Measurements from ENCODE around the gene WNT2B.
"Not testable (repeated sequence)": the region's sequence is repeated elsewhere in the genome, so short reads cannot be mapped to it uniquely, and the experiment has no call there.

WNT2B gene

DNA sequence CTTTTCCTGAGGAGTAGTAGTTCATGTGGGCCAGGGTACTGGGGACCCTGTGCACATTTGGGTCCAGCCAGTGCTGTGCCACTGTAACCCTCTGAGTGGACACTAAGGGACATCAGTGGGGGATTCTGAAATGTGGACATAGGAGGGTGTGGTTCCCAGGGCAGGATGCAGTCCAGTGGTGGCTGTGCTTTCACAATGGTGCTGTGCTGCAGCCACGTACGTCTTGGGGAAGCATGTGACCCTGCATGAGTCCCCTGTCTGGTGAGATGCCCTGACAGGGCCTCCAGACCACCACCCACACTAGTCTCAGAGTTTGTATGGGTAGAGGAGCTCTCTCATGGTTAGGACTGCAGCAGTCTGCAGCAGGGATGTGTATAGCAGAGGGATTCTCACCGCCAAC, 37.8 kb upstream of the WNT2B start:
- Histone ChIP-seq H3K4me2 (ENCODE audit: insufficient read depth, low read length) (no peak overlapping the region), H4K20me1 (ENCODE audit: insufficient read depth, low read length) (no peaks in the 10 kb centered on the region), H3K4me1 (ENCODE audit: insufficient read depth, low read length) (peaks cover 8% of the 10 kb centered on the region), H3K9ac (ENCODE audit: low read depth, low read length) (no peak overlapping the region), H3K4me3 (ENCODE audit: low read depth in 1 of 2, low read length in 2 of 2) (no peak overlapping the region), H3K27ac (ENCODE audit: low read length) (no peak overlapping the region), H3K9me3 (ENCODE audit: insufficient read depth, low read length, severe bottlenecking) (no peaks in the 10 kb centered on the region), H3K36me3 (ENCODE audit: insufficient read depth, low read length) (no peaks in the 10 kb centered on the region), H3K79me2 (ENCODE audit: insufficient read depth, low read length) (no peaks in the 10 kb centered on the region), H3K27me3 (ENCODE audit: insufficient read depth, low read length, poor library complexity) (no peaks in the 10 kb centered on the region), H2AFZ (ENCODE audit: low read depth, low read length) (no peak overlapping the region)
- ATAC-seq (ENCODE audit: insufficient read depth, low read depth): no peak
- TF ChIP-seq, protein P1, sequence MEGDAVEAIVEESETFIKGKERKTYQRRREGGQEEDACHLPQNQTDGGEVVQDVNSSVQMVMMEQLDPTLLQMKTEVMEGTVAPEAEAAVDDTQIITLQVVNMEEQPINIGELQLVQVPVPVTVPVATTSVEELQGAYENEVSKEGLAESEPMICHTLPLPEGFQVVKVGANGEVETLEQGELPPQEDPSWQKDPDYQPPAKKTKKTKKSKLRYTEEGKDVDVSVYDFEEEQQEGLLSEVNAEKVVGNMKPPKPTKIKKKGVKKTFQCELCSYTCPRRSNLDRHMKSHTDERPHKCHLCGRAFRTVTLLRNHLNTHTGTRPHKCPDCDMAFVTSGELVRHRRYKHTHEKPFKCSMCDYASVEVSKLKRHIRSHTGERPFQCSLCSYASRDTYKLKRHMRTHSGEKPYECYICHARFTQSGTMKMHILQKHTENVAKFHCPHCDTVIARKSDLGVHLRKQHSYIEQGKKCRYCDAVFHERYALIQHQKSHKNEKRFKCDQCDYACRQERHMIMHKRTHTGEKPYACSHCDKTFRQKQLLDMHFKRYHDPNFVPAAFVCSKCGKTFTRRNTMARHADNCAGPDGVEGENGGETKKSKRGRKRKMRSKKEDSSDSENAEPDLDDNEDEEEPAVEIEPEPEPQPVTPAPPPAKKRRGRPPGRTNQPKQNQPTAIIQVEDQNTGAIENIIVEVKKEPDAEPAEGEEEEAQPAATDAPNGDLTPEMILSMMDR (IDR thresholded peaks at IDR 0.05; ENCODE audit: borderline replicate concordance, extremely low read depth, low read length, poor library complexity, severe bottlenecking): no peak
- no peak for TF ChIP-seq EZH2 (IDR thresholded peaks at IDR 0.05; ENCODE audit: borderline replicate concordance, low read depth, low read length, severe bottlenecking)
- no peak for DNase-seq

DNA sequence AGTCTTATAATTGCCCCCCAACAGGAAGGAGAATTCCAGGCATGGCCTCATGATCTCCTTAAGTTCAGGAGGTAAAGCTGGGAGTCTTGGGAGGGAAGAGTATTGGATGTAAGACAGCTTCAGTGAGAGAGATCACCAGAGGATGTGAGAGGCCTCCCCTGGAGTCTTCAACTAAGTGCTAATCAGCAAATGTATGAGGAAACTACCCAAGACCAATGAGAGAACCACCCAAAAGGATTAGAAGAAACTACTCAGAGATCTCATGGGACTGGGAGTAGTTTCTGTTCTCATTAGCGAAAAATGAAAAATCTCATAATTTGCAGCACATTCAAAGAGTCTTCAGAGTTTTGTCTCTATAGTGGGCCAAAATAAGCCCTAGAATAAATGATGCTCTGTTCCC, 36.6 kb upstream of the WNT2B start:
- ATAC-seq (ENCODE audit: insufficient read depth, low read depth): no peak

DNA sequence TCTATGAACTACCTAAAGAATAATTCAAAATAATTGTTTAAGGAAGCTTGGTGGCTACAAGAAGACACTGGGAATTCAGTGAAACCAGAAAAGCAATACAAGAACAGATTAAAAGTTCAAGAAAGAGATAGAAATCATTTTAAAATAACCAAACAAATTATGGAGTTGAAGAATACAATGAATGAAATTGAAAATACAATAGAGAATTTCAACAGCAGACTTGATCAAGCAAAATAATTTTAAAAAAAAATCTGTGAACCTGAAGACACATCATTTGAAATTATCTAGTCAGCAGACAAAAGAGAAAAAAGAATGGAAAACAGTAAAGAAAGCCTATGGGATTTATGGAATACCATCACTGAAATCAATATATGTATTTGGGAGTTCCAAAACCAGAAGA, 31.2 kb upstream of the WNT2B start:
- H3K36me3 ChIP-seq (ENCODE audit: insufficient read depth, low read length): no peaks in the 10 kb centered on the region
- no peaks in the 10 kb centered on the region for H3K27me3 ChIP-seq (ENCODE audit: insufficient read depth, low read length, poor library complexity)
- no peak overlapping the region for H2AFZ ChIP-seq (ENCODE audit: low read depth, low read length)
- H3K27ac ChIP-seq (ENCODE audit: low read length): no peak overlapping the region
- H3K79me2 ChIP-seq (ENCODE audit: insufficient read depth, low read length): no peaks in the 10 kb centered on the region
- H3K9me3 ChIP-seq (ENCODE audit: insufficient read depth, low read length, severe bottlenecking): peaks cover 14% of the 10 kb centered on the region
- no peak for DNase-seq
- ATAC-seq (ENCODE audit: insufficient read depth, low read depth): no peak
- no peak overlapping the region for H3K4me3 ChIP-seq (ENCODE audit: low read depth in 1 of 2, low read length in 2 of 2)
- no peak overlapping the region for H3K4me2 ChIP-seq (ENCODE audit: insufficient read depth, low read length)
- H3K4me1 ChIP-seq (ENCODE audit: insufficient read depth, low read length): no peaks in the 10 kb centered on the region
- H4K20me1 ChIP-seq (ENCODE audit: insufficient read depth, low read length): no peaks in the 10 kb centered on the region
- no peak overlapping the region for H3K9ac ChIP-seq (ENCODE audit: low read depth, low read length)
- TF ChIP-seq, protein P1 (IDR thresholded peaks at IDR 0.05; ENCODE audit: borderline replicate concordance, extremely low read depth, low read length, poor library complexity, severe bottlenecking): no peak
- TF ChIP-seq EZH2 (IDR thresholded peaks at IDR 0.05; ENCODE audit: borderline replicate concordance, low read depth, low read length, severe bottlenecking): no peak

More for the DNA sequence above, 36.6 kb upstream of the WNT2B start:
- H3K9me3 ChIP-seq (ENCODE audit: insufficient read depth, low read length, severe bottlenecking): peaks cover 5% of the 10 kb centered on the region
- no peaks in the 10 kb centered on the region for H4K20me1 ChIP-seq (ENCODE audit: insufficient read depth, low read length)
- no peaks in the 10 kb centered on the region for H3K27me3 ChIP-seq (ENCODE audit: insufficient read depth, low read length, poor library complexity)
- H3K4me2 ChIP-seq (ENCODE audit: insufficient read depth, low read length): no peak overlapping the region
- no peaks in the 10 kb centered on the region for H3K79me2 ChIP-seq (ENCODE audit: insufficient read depth, low read length)
- no peak overlapping the region for H2AFZ ChIP-seq (ENCODE audit: low read depth, low read length)
- no peaks in the 10 kb centered on the region for H3K4me1 ChIP-seq (ENCODE audit: insufficient read depth, low read length)
- H3K36me3 ChIP-seq (ENCODE audit: insufficient read depth, low read length): no peaks in the 10 kb centered on the region
- H3K4me3 ChIP-seq (ENCODE audit: low read depth in 1 of 2, low read length in 2 of 2): no peak overlapping the region
- TF ChIP-seq, protein P1 (IDR thresholded peaks at IDR 0.05; ENCODE audit: borderline replicate concordance, extremely low read depth, low read length, poor library complexity, severe bottlenecking): no peak
- no peak for TF ChIP-seq EZH2 (IDR thresholded peaks at IDR 0.05; ENCODE audit: borderline replicate concordance, low read depth, low read length, severe bottlenecking)
- no peak for DNase-seq
- H3K27ac ChIP-seq (ENCODE audit: low read length): no peak overlapping the region
- no peak overlapping the region for H3K9ac ChIP-seq (ENCODE audit: low read depth, low read length)

DNA sequence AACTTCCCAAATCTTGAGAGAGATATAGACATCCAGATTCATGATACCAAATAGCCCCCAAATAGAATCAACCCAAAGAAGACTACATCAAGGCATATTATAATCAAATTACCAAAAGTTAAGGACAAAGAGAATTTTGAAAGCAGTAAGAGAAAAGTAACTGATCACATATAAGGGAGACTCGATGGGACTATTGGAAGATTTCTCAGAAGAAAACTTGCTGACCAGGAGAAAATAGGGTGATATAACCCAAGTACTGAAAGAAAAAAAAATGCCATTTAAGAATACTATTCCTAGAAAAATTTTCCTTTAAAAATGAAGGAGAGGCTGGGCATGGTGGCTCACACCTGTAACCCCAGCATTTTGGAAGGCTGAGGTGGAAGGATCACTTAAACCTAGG, 30.5 kb upstream of the WNT2B start:
- no peak for DNase-seq
- no peaks in the 10 kb centered on the region for H3K4me1 ChIP-seq (ENCODE audit: insufficient read depth, low read length)
- TF ChIP-seq, protein P1 (IDR thresholded peaks at IDR 0.05; ENCODE audit: borderline replicate concordance, extremely low read depth, low read length, poor library complexity, severe bottlenecking): no peak
- no peak for TF ChIP-seq EZH2 (IDR thresholded peaks at IDR 0.05; ENCODE audit: borderline replicate concordance, low read depth, low read length, severe bottlenecking)
- H2AFZ ChIP-seq (ENCODE audit: low read depth, low read length): no peak overlapping the region
- H3K4me3 ChIP-seq (ENCODE audit: low read depth in 1 of 2, low read length in 2 of 2): no peak overlapping the region
- ATAC-seq (ENCODE audit: insufficient read depth, low read depth): no peak
- H3K9ac ChIP-seq (ENCODE audit: low read depth, low read length): no peak overlapping the region
- no peaks in the 10 kb centered on the region for H3K36me3 ChIP-seq (ENCODE audit: insufficient read depth, low read length)
- no peaks in the 10 kb centered on the region for H3K79me2 ChIP-seq (ENCODE audit: insufficient read depth, low read length)
- H3K27me3 ChIP-seq (ENCODE audit: insufficient read depth, low read length, poor library complexity): no peaks in the 10 kb centered on the region
- H4K20me1 ChIP-seq (ENCODE audit: insufficient read depth, low read length): no peaks in the 10 kb centered on the region
- H3K9me3 ChIP-seq (ENCODE audit: insufficient read depth, low read length, severe bottlenecking): peaks cover 14% of the 10 kb centered on the region
- no peak overlapping the region for H3K4me2 ChIP-seq (ENCODE audit: insufficient read depth, low read length)
- no peak overlapping the region for H3K27ac ChIP-seq (ENCODE audit: low read length)

DNA sequence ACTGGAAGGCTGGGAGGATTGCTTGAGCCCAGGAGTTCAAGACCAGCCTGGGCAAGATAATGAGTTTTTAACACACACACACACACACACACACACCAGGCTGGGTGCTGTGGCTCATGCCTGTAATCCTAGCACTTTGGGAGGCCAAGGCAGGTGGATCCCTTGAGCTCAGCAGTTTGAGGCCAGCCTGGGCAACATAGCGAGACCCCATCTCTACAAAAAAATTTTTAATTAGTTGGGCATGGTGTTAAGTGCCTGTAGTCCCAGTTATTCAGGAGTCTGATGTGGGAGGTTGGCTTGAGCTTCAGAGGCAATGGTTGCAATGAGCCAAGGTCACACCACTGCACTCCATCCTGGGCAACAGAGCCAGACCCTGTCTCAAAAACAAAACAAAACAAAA, 22.7 kb upstream of the WNT2B start:
- H3K4me2 ChIP-seq (ENCODE audit: insufficient read depth, low read length); H2AFZ ChIP-seq (ENCODE audit: low read depth, low read length); H3K79me2 ChIP-seq (ENCODE audit: insufficient read depth, low read length); H3K4me3 ChIP-seq (ENCODE audit: low read depth in 1 of 2, low read length in 2 of 2); ATAC-seq (ENCODE audit: insufficient read depth, low read depth); H4K20me1 ChIP-seq (ENCODE audit: insufficient read depth, low read length); DNase-seq; H3K27me3 ChIP-seq (ENCODE audit: insufficient read depth, low read length, poor library complexity); H3K27ac ChIP-seq (ENCODE audit: low read length); H3K36me3 ChIP-seq (ENCODE audit: insufficient read depth, low read length); H3K4me1 ChIP-seq (ENCODE audit: insufficient read depth, low read length); H3K9me3 ChIP-seq (ENCODE audit: insufficient read depth, low read length, severe bottlenecking); H3K9ac ChIP-seq (ENCODE audit: low read depth, low read length): not testable (repeated sequence)
